HepG2 (cell line): Measurements from ENCODE around the gene CBLC. TPM values are rescaled to one million over a fixed set of nuclear protein-coding genes. Genes with fewer than 3 reads are reported as not detected.

Experiments
- ATAC-seq: fragments of 200-7000 bp; cut with Tn5 transposase; 3 replicates; pipeline ENCODE4 v1.9.1; 2020; ENCODE audit warnings: mild to moderate bottlenecking, moderate library complexity
- BruUV-seq: library from RNA; stranded (reverse); fragments of 400-500 nt; replicated peaks from 2 replicates; lab custom pipeline; 2021; lab: Mats Ljungman, UMichigan
- CTCF ChIA-PET: fragments of 300-600 bp; formaldehyde crosslinking; extraction: SDS; loops from one replicate; lab custom pipeline; 2021; ENCODE audit warnings: low total read pairs, inconsistent platforms, low intra/inter-chr PET ratio; lab: Yijun Ruan, JAX
- POLR2A ChIA-PET: fragments of 350-600 bp; sonication (Branson Sonifier 250); formaldehyde crosslinking; loops from one replicate; lab custom pipeline; 2020; ENCODE audit warnings: antibody characterized with exemption, inconsistent platforms; lab: Yijun Ruan, JAX
- DNase-seq: peaks from one replicate; pipeline ENCODE4 v3.0.0-alpha.2; 2015; ENCODE audit warnings: low spot score
- FAIRE-seq: peaks from 3 replicates; lab custom pipeline; 2011; peaks lifted over from hg19 to GRCh38; lab: Jason Lieb, UNC
- H2AFZ ChIP-seq: one replicate; pipeline ENCODE4 v1.6.1; 2011; ENCODE audit warnings: low read length, inconsistent platforms
- H3K27ac ChIP-seq: fragments of 300-600 bp; 3 replicates; pipeline ENCODE4 v1.8.0; 2011; ENCODE audit warnings: mixed run types, mild to moderate bottlenecking, mixed read lengths, low read length, inconsistent platforms; ENCODE audit not compliant: insufficient read depth; ENCODE audit errors: extremely low read length
- H3K27me3 ChIP-seq, 2 experiments: fragments of 200-600 bp in 1 of 2; 2 replicates in 1 of 2; 3 replicates in 1 of 2; pipeline versions ENCODE4 v1.6.0 to v1.8.0; 2011; ENCODE audit warnings: low read length in 2 of 2, mild to moderate bottlenecking in 2 of 2, moderate library complexity in 2 of 2, inconsistent platforms in 1 of 2; ENCODE audit not compliant: insufficient read depth in 2 of 2, control insufficient read depth in 1 of 2
- H3K36me3 ChIP-seq, 2 experiments: fragments of 200-600 bp in 1 of 2; replicated peaks in 1 of 2; 2 replicates in 1 of 2; 3 replicates in 1 of 2; pipeline versions ENCODE4 v1.5.1 to v1.8.0; 2011; ENCODE audit warnings: low read length in 2 of 2, inconsistent platforms in 1 of 2; ENCODE audit not compliant: insufficient read depth in 2 of 2, control insufficient read depth in 1 of 2
- H3K4me1 ChIP-seq: 2 replicates; pipeline ENCODE4 v1.5.1; 2012; ENCODE audit warnings: low read length, inconsistent platforms; ENCODE audit not compliant: insufficient read depth
- H3K4me2 ChIP-seq: 2 replicates; pipeline ENCODE4 v1.6.0; 2011; ENCODE audit warnings: low read depth, low read length, inconsistent platforms
- H3K4me3 ChIP-seq, 3 experiments: fragments of 200-600 bp in 1 of 3; sonication (generic), shearing (Covaris generic) in 1 of 3; replicated peaks in 1 of 3; 2 replicates each; pipeline ENCODE4 v1.5.1; 2011 to 2016; ENCODE audit warnings: low read length in 3 of 3, inconsistent platforms in 2 of 3, low read depth in 2 of 3, mild to moderate bottlenecking in 2 of 3, control low read depth in 1 of 3, mixed read lengths in 1 of 3; ENCODE audit not compliant: insufficient read depth in 1 of 3
- H3K79me2 ChIP-seq: one replicate; pipeline ENCODE4 v1.6.1; 2011; ENCODE audit warnings: low read length, inconsistent platforms; ENCODE audit not compliant: insufficient read depth
- H3K9ac ChIP-seq: 2 replicates; pipeline ENCODE4 v1.6.0; 2011; ENCODE audit warnings: mild to moderate bottlenecking, low read depth, low read length, inconsistent platforms; ENCODE audit not compliant: insufficient read depth
- H3K9me3 ChIP-seq: 2 replicates; pipeline ENCODE4 v1.5.1; 2012; ENCODE audit warnings: mild to moderate bottlenecking, low read length
- H4K20me1 ChIP-seq: 2 replicates; pipeline ENCODE4 v1.6.0; 2011; ENCODE audit warnings: inconsistent platforms, mild to moderate bottlenecking, low read length, moderate library complexity; ENCODE audit not compliant: insufficient read depth
- CHD4 ChIP-seq: fragments of 200-600 bp; sonication (generic); IDR thresholded peaks from 2 replicates; pipeline ENCODE4 v1.7.0; 2017; ENCODE audit warnings: mild to moderate bottlenecking, low read length, borderline replicate concordance
- EEA1 ChIP-seq: sonication (generic); formaldehyde crosslinking; IDR thresholded peaks from 2 replicates; pipeline ENCODE4 v1.5.1; 2020; ENCODE audit warnings: mild to moderate bottlenecking, missing genetic modification reagents, borderline replicate concordance
- FOSL1 ChIP-seq: sonication (generic); formaldehyde crosslinking; IDR thresholded peaks from 2 replicates; pipeline ENCODE4 v1.9.0; 2021; ENCODE audit warnings: missing genetic modification reagents, borderline replicate concordance
- FOXA3 ChIP-seq: IDR thresholded peaks from 2 replicates; pipeline ENCODE4 v1.6.1; 2016; ENCODE audit warnings: missing genetic modification reagents, missing compliant biosample characterization
- FOXK1 ChIP-seq: sonication (generic); formaldehyde crosslinking; IDR thresholded peaks from 2 replicates; pipeline ENCODE4 v1.4.0; 2020; ENCODE audit warnings: low read depth, missing genetic modification reagents, borderline replicate concordance
- GATAD1 ChIP-seq: IDR thresholded peaks from 2 replicates; pipeline ENCODE4 v1.6.1; 2016; ENCODE audit warnings: missing genetic modification reagents, missing compliant biosample characterization
- HIVEP1 ChIP-seq: sonication (generic); formaldehyde crosslinking; IDR thresholded peaks from 2 replicates; pipeline ENCODE4 v1.4.0; 2020; ENCODE audit warnings: mild to moderate bottlenecking, missing genetic modification reagents
- HNF4A ChIP-seq: sonication (generic); formaldehyde crosslinking; IDR thresholded peaks from 2 replicates; pipeline ENCODE4 v1.4.0; 2020; ENCODE audit warnings: missing genetic modification reagents
- ISL2 ChIP-seq: sonication (generic); formaldehyde crosslinking; IDR thresholded peaks from 2 replicates; pipeline ENCODE4 v1.5.0; 2020; ENCODE audit warnings: missing genetic modification reagents
- KDM2A ChIP-seq: sonication (generic); formaldehyde crosslinking; IDR thresholded peaks from 2 replicates; pipeline ENCODE4 v1.4.0; 2020; ENCODE audit warnings: low read depth, missing genetic modification reagents, borderline replicate concordance
- MXD4 ChIP-seq: IDR thresholded peaks from 2 replicates; pipeline ENCODE4 v1.6.1; 2016; ENCODE audit warnings: mild to moderate bottlenecking, missing biosample characterization, missing genetic modification reagents
- NFE2 ChIP-seq: sonication (generic); formaldehyde crosslinking; IDR thresholded peaks from 2 replicates; pipeline ENCODE4 v1.4.0; 2020; ENCODE audit warnings: missing genetic modification reagents
- ZNF296 ChIP-seq: sonication (generic); formaldehyde crosslinking; conservative IDR thresholded peaks from 2 replicates; pipeline ENCODE4 v1.5.0; 2020; ENCODE audit warnings: mild to moderate bottlenecking, missing genetic modification reagents
- ZNF652 ChIP-seq: IDR thresholded peaks from 2 replicates; pipeline ENCODE4 v1.6.1; 2016; ENCODE audit warnings: low read depth, borderline replicate concordance
- ZNF773 ChIP-seq: sonication (generic); formaldehyde crosslinking; IDR thresholded peaks from 2 replicates; pipeline ENCODE4 v1.4.0; 2020; ENCODE audit warnings: missing genetic modification reagents, borderline replicate concordance
- WGBS: methylation state at CpG from one replicate; pipeline ENCODE4 v1.1.6; 2017; ENCODE audit warnings: low lambda C conversion rate; 5-methylcytosine and 5-hydroxymethylcytosine counted together
- in situ Hi-C: cut with HindIII; loops from 2 replicates; pipeline ENCODE4 v1.10.0; 2017; ENCODE audit warnings: low pct_unique_long_range_greater_than_20kb; ENCODE audit not compliant: extremely low pct_ligation_motif_present
- intact Hi-C: fragments of 100-400 bp; cut with micrococcal nuclease; formaldehyde crosslinking; loops from one replicate; pipeline ENCODE4 v1.10.0; 2022; ENCODE audit not compliant: unreplicated experiment
- polyA plus RNA-seq, 8 experiments: library from polyadenylated mRNA; depleted of rRNA in 3 of 8; stranded (reverse) in 7 of 8; unstranded in 1 of 8; fragments of >200 nt; fragmentation: Illumina TruSeq in 4 of 8; extraction: Trizol in 4 of 8; gene quantifications; 2 replicates each; pipeline versions ENCODE4 v1.2.1 to v1.2.3, GENCODE V29; 2011 to 2016; ENCODE audit warnings: low read depth in 4 of 8, missing spikeins in 1 of 8, mixed read lengths in 1 of 8; ENCODE audit not compliant: insufficient read depth in 1 of 8
- total RNA-seq, 5 experiments: library from RNA; depleted of rRNA; stranded (reverse); fragments of >200 nt; fragmentation: Illumina TruSeq; extraction: Trizol; gene quantifications; 2 replicates each; pipeline ENCODE4 v1.2.3, GENCODE V29; 2016; ENCODE audit warnings: low read depth in 1 of 5
- TF ChIP-seq, protein P1 (sequence below), 2 experiments: sonication (generic) in 1 of 2; formaldehyde crosslinking in 1 of 2; IDR thresholded peaks; 2 replicates each; pipeline versions ENCODE4 v1.4.0 to v1.6.1; 2016 to 2020; ENCODE audit warnings: borderline replicate concordance in 1 of 2, low read depth in 1 of 2, mild to moderate bottlenecking in 1 of 2, missing genetic modification reagents in 1 of 2
- TF ChIP-seq, protein P2 (sequence below): sonication (generic); formaldehyde crosslinking; IDR thresholded peaks from 2 replicates; pipeline ENCODE4 v1.4.0; 2020; ENCODE audit warnings: mild to moderate bottlenecking, missing genetic modification reagents
- TF ChIP-seq, protein P3 (sequence below): sonication (generic); formaldehyde crosslinking; IDR thresholded peaks from 2 replicates; pipeline ENCODE4 v1.9.0; 2021; ENCODE audit warnings: missing genetic modification reagents, mild to moderate bottlenecking, borderline replicate concordance
- TF ChIP-seq, protein P4 (sequence below): IDR thresholded peaks from 2 replicates; pipeline ENCODE4 v1.6.1; 2016; ENCODE audit warnings: missing compliant biosample characterization, missing genetic modification reagents, borderline replicate concordance

The CBLC gene
- total and polyA plus RNA-seq, 2 of the 13 experiments (the other 11 are each of a cell fraction or from before 2014, with no cell fraction given): 1.8 to 2.6 TPM

DNA sequence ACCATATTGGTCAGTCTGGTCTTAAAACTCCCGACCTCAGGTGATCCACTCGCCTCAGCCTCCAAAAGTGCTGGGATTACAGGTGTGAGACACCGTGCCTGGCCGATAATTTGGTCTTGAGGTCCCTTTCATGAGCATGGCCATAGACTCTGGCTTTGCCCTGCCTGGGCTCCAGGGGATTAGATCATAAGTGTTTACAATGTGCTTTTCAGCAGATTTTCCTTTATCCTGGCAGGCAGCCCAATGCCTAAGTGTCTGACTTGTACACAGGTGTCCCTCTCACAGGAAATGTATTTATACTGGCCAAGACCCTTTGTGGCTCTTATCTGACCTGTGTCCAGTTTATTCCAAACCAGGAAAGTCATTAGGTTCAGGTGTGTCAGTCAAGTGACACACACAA is 47.1 kb downstream of the CBLC start:
- Histone ChIP-seq H3K27ac (no peak overlapping the region), H3K9me3 (no peaks in the 10 kb centered on the region), H3K4me3 (no peak overlapping the region), H3K27me3 (no peaks in the 10 kb centered on the region; a peak in 1 of 5 replicates), H4K20me1 (no peaks in the 10 kb centered on the region), H3K4me1 (peaks cover 36% of the 10 kb centered on the region), H3K79me2 (no peaks in the 10 kb centered on the region), H3K4me2 (no peak overlapping the region), H2AFZ (no peak overlapping the region), H3K9ac (no peak overlapping the region), H3K36me3 (no peaks in the 10 kb centered on the region)
- ATAC-seq (peak; percentile 17; the same call in 1 of the 3 replicates), FAIRE-seq (no peak), DNase-seq (no peak)
- in situ Hi-C loops (no loop called here), intact Hi-C loops (no loop called here)
- POLR2A ChIA-PET: interaction anchor here (4.8 kb wide), 1 partner anchor 13 kb away, joined by 18 read pairs; no protein-coding TSS in a partner anchor
- BruUV-seq: no TSS peak
- CTCF ChIA-PET: no interaction called here
- WGBS: 57% methylated on average over 3 of the region's 4 CpGs
- TF ChIP-seq, protein P1, sequence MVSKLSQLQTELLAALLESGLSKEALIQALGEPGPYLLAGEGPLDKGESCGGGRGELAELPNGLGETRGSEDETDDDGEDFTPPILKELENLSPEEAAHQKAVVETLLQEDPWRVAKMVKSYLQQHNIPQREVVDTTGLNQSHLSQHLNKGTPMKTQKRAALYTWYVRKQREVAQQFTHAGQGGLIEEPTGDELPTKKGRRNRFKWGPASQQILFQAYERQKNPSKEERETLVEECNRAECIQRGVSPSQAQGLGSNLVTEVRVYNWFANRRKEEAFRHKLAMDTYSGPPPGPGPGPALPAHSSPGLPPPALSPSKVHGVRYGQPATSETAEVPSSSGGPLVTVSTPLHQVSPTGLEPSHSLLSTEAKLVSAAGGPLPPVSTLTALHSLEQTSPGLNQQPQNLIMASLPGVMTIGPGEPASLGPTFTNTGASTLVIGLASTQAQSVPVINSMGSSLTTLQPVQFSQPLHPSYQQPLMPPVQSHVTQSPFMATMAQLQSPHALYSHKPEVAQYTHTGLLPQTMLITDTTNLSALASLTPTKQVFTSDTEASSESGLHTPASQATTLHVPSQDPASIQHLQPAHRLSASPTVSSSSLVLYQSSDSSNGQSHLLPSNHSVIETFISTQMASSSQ (IDR thresholded peaks at IDR 0.05; ENCODE audit: low read depth): no peak
- TF ChIP-seq, protein P1 (CRISPR knock-in tag; IDR thresholded peaks at IDR 0.05; ENCODE audit: borderline replicate concordance): no peak
- TF ChIP-seq HNF4A: no peak
- no peak for TF ChIP-seq KDM2A
- TF ChIP-seq FOXA3 (CRISPR knock-in tag): peak; percentile 48
- no peak for TF ChIP-seq ZNF652 (CRISPR knock-in tag)
- TF ChIP-seq FOXK1: 0 out of 2 replicates have a peak, but pooled peaks have one; percentile 16
- no peak for TF ChIP-seq ZNF773 (CRISPR knock-in tag)
- TF ChIP-seq, protein P2, sequence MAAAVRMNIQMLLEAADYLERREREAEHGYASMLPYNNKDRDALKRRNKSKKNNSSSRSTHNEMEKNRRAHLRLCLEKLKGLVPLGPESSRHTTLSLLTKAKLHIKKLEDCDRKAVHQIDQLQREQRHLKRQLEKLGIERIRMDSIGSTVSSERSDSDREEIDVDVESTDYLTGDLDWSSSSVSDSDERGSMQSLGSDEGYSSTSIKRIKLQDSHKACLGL (CRISPR knock-in tag): no peak
- no peak for TF ChIP-seq GATAD1 (CRISPR knock-in tag)
- no peak for TF ChIP-seq NFE2 (CRISPR knock-in tag)
- TF ChIP-seq CHD4: no peak
- TF ChIP-seq ZNF296 (CRISPR knock-in tag): no peak
- TF ChIP-seq, protein P3, sequence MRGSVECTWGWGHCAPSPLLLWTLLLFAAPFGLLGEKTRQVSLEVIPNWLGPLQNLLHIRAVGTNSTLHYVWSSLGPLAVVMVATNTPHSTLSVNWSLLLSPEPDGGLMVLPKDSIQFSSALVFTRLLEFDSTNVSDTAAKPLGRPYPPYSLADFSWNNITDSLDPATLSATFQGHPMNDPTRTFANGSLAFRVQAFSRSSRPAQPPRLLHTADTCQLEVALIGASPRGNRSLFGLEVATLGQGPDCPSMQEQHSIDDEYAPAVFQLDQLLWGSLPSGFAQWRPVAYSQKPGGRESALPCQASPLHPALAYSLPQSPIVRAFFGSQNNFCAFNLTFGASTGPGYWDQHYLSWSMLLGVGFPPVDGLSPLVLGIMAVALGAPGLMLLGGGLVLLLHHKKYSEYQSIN (CRISPR knock-in tag): no peak
- TF ChIP-seq ISL2 (CRISPR knock-in tag): no peak
- no peak for TF ChIP-seq MXD4 (CRISPR knock-in tag)
- TF ChIP-seq EEA1 (CRISPR knock-in tag): no peak
- no peak for TF ChIP-seq HIVEP1
- TF ChIP-seq FOSL1 (CRISPR knock-in tag): no peak
- TF ChIP-seq, protein P4, sequence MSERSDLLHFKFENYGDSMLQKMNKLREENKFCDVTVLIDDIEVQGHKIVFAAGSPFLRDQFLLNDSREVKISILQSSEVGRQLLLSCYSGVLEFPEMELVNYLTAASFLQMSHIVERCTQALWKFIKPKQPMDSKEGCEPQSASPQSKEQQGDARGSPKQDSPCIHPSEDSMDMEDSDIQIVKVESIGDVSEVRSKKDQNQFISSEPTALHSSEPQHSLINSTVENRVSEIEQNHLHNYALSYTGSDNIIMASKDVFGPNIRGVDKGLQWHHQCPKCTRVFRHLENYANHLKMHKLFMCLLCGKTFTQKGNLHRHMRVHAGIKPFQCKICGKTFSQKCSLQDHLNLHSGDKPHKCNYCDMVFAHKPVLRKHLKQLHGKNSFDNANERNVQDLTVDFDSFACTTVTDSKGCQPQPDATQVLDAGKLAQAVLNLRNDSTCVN (CRISPR knock-in tag): no peak
